ENCODE data around the gene RNF222.

Gene RNF222

DNA sequence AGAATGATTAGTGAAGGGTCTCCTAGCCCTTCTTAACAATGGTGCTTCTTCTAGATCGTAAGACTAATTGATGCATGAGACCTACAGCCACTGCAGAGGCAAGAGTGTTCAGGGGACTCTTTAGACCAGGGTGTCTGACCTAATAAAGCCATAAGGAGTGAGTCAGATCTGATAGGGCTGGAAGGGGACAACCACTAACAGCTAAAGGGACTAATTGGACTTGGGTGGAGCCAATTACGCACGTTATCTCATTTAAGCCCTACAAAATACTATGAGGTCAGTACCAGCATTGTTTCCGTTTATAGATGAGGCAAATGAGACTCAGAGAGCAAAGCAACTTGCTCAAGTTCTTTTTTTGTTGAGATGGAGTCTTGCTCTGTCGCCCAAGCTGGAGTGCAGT lies 14.5 kb upstream of the RNF222 start:
- Histone ChIP-seq H3K27me3 (ENCODE audit: insufficient read depth, insufficient read length) (no peaks in the 10 kb centered on the region), H3K9ac (ENCODE audit: insufficient read length, low read depth) (no peak overlapping the region), H3K4me3 (ENCODE audit: insufficient read length, low read depth) (no peak overlapping the region), H3K9me3 (ENCODE audit: insufficient read depth, low read length) (no peaks in the 10 kb centered on the region), H3K36me3 (ENCODE audit: insufficient read depth, insufficient read length, low read length) (no peaks in the 10 kb centered on the region), H3K4me1 (ENCODE audit: insufficient read depth, insufficient read length) (peaks cover 4% of the 10 kb centered on the region)
- TF ChIP-seq SUZ12 (IDR thresholded peaks at IDR 0.05; ENCODE audit: extremely low read depth, insufficient read depth, insufficient read length) (no peak), ZNF274 (IDR thresholded peaks at IDR 0.05; ENCODE audit: low read depth, low read length) (no peak), YY1 (IDR thresholded peaks at IDR 0.05; ENCODE audit: insufficient read depth, insufficient read length) (no peak)
- DNase-seq (ENCODE audit: low read depth, low spot score), result no peak

DNA sequence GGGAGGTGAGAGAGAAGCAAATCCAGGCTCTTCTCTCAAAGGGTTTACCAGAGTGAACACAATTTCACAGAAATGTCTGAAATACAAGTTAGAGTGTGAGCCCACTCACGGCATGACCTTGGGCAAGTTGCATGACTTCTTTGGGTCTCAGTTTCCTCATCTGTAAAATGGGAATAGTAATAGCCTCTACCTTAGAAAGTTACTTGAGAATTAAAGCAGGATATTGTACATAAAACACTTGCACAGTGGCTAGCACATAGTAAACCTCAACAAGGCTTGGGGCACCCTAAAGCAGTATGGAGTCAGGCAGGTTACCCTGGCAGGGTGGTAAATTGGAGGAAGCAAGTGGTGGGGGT lies 13.2 kb upstream of the RNF222 start:
- Histone ChIP-seq H3K9ac (ENCODE audit: insufficient read length, low read depth) (no peak overlapping the region), H3K4me3 (ENCODE audit: insufficient read length, low read depth) (no peak overlapping the region), H3K4me1 (ENCODE audit: insufficient read depth, insufficient read length) (peaks cover 4% of the 10 kb centered on the region), H3K9me3 (ENCODE audit: insufficient read depth, low read length) (no peaks in the 10 kb centered on the region), H3K36me3 (ENCODE audit: insufficient read depth, insufficient read length, low read length) (no peaks in the 10 kb centered on the region), H3K27me3 (ENCODE audit: insufficient read depth, insufficient read length) (no peaks in the 10 kb centered on the region)
- TF ChIP-seq YY1 (IDR thresholded peaks at IDR 0.05; ENCODE audit: insufficient read depth, insufficient read length) (no peak), ZNF274 (IDR thresholded peaks at IDR 0.05; ENCODE audit: low read depth, low read length) (no peak), SUZ12 (IDR thresholded peaks at IDR 0.05; ENCODE audit: extremely low read depth, insufficient read depth, insufficient read length) (no peak)
- DNase-seq (ENCODE audit: low read depth, low spot score), result no peak

DNA sequence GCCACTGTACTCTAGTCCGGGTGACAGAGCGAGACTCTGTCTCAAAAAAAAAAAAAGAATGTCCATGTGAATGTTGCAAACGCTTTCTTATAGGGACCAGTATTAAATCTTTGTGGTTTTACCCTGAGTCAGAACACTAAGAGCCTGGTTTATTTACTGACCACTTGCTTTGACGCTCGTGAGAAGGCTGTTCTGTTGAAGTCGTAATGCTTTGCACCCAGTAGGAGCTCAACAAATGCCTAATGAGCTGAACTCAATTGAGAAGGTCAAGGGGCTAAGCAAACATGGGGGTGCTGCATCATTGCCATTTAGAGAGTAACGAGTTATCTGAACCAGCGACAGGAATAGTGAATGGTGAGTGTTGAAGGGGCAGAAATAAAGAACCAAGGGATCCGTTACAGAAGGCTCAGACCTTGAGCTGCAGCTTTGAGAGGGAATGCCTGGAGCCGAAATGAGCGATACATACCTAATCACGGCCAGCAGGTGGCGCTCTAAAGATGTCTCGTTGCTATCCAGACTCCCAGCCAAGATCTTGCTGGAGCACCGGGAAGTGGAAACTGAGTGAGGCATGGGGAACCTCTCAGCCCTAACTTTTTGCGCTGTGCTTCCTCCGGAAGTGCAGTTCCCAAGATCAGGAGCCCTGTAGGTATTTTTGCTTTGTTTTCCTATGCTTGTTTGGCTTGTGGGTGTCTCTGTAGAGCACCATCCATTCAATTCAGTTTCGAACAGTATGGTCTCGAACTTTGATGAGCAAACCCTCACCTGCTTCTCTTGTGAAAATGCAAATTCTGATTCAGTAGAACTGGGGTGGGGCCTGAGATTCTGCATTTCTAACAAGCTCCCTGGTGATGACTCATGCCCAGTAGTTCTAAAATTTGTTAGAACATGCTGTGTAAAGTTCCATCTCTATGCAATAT lies 12.6 kb upstream of the RNF222 start:
- no peak for TF ChIP-seq SUZ12 (IDR thresholded peaks at IDR 0.05; ENCODE audit: extremely low read depth, insufficient read depth, insufficient read length)
- no peak for TF ChIP-seq YY1 (IDR thresholded peaks at IDR 0.05; ENCODE audit: insufficient read depth, insufficient read length)
- TF ChIP-seq ZNF274 (IDR thresholded peaks at IDR 0.05; ENCODE audit: low read depth, low read length), result no peak
- DNase-seq (ENCODE audit: low read depth, low spot score), result peak; percentile 72
- no peaks in the 10 kb centered on the region for H3K36me3 ChIP-seq (ENCODE audit: insufficient read depth, insufficient read length, low read length)
- H3K9me3 ChIP-seq (ENCODE audit: insufficient read depth, low read length), result no peaks in the 10 kb centered on the region
- no peak overlapping the region for H3K4me3 ChIP-seq (ENCODE audit: insufficient read length, low read depth)
- peaks cover 9% of the 10 kb centered on the region for H3K4me1 ChIP-seq (ENCODE audit: insufficient read depth, insufficient read length)
- H3K9ac ChIP-seq (ENCODE audit: insufficient read length, low read depth), result no peak overlapping the region
- H3K27me3 ChIP-seq (ENCODE audit: insufficient read depth, insufficient read length), result no peaks in the 10 kb centered on the region

DNA sequence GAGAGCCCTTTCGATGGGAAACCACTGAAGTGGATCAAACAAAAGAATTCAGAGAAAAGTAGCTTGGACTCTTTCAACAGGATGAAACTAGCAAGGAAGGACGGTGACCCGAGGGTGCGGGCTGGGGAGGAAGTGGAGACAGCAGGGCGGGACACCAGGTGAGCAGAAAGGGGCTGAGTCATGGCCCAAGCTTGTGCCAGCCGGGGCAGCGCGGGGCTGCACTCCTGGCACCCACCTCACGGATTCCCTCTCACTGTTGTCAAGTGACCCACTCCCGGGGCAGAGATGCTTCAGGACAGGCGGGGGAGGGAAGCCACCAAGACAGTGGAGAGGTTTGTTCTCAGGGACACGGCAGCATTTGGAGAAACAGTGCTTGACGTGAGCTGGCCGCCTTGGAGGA lies 10.7 kb upstream of the RNF222 start:
- H3K9me3 ChIP-seq (ENCODE audit: insufficient read depth, low read length), result no peaks in the 10 kb centered on the region
- H3K27me3 ChIP-seq (ENCODE audit: insufficient read depth, insufficient read length), result no peaks in the 10 kb centered on the region
- H3K9ac ChIP-seq (ENCODE audit: insufficient read length, low read depth), result no peak overlapping the region
- no peak overlapping the region for H3K4me3 ChIP-seq (ENCODE audit: insufficient read length, low read depth)
- H3K36me3 ChIP-seq (ENCODE audit: insufficient read depth, insufficient read length, low read length), result no peaks in the 10 kb centered on the region
- TF ChIP-seq SUZ12 (IDR thresholded peaks at IDR 0.05; ENCODE audit: extremely low read depth, insufficient read depth, insufficient read length), result no peak
- TF ChIP-seq ZNF274 (IDR thresholded peaks at IDR 0.05; ENCODE audit: low read depth, low read length), result no peak
- no peak for TF ChIP-seq YY1 (IDR thresholded peaks at IDR 0.05; ENCODE audit: insufficient read depth, insufficient read length)
- no peak for DNase-seq (ENCODE audit: low read depth, low spot score)
- peaks cover 9% of the 10 kb centered on the region for H3K4me1 ChIP-seq (ENCODE audit: insufficient read depth, insufficient read length)

- DNase-seq (ENCODE audit: low read depth, low spot score), result no peak
- no peaks in the 10 kb centered on the region for H3K27me3 ChIP-seq (ENCODE audit: insufficient read depth, insufficient read length)
- H3K9ac ChIP-seq (ENCODE audit: insufficient read length, low read depth), result no peak overlapping the region
- H3K9me3 ChIP-seq (ENCODE audit: insufficient read depth, low read length), result no peaks in the 10 kb centered on the region
- H3K4me3 ChIP-seq (ENCODE audit: insufficient read length, low read depth), result no peak overlapping the region
- H3K4me1 ChIP-seq (ENCODE audit: insufficient read depth, insufficient read length), result peaks cover 9% of the 10 kb centered on the region
- no peaks in the 10 kb centered on the region for H3K36me3 ChIP-seq (ENCODE audit: insufficient read depth, insufficient read length, low read length)
- TF ChIP-seq ZNF274 (IDR thresholded peaks at IDR 0.05; ENCODE audit: low read depth, low read length) (no peak), SUZ12 (IDR thresholded peaks at IDR 0.05; ENCODE audit: extremely low read depth, insufficient read depth, insufficient read length) (no peak), YY1 (IDR thresholded peaks at IDR 0.05; ENCODE audit: insufficient read depth, insufficient read length) (no peak)
Observed at GRCh38 chr17:8406174-8406573, 8.5 kb upstream of the RNF222 start.

DNA sequence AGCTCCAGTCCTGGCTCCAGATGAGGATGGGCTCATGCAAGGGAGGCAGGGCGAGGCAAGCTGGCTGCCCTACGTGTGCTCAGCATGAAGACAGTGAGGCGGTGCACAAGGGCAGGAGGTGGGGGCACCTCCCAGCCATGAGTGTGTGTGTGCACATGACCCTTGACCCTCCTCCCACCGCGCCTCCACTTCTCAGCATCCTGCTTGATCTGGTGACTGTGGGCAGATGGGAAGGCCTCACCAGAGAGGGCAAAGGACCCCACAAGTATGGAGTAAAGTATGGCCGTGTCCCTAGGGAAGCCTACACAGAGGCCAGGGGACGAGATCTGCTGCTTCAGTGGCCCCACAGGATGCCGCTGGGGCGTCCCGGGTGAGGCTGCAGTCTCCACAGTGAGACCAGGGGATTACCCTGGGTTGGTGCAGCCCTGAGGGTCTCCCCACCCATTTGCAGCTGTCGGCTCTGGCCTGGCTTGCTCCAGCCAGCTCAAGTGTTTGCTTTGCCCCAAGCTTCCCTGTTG lies 7.9 kb upstream of the RNF222 start:
- H3K9ac ChIP-seq (ENCODE audit: insufficient read length, low read depth), result no peak overlapping the region
- no peaks in the 10 kb centered on the region for H3K9me3 ChIP-seq (ENCODE audit: insufficient read depth, low read length)
- DNase-seq (ENCODE audit: low read depth, low spot score), result no peak
- TF ChIP-seq YY1 (IDR thresholded peaks at IDR 0.05; ENCODE audit: insufficient read depth, insufficient read length), result no peak
- no peak for TF ChIP-seq ZNF274 (IDR thresholded peaks at IDR 0.05; ENCODE audit: low read depth, low read length)
- TF ChIP-seq SUZ12 (IDR thresholded peaks at IDR 0.05; ENCODE audit: extremely low read depth, insufficient read depth, insufficient read length), result no peak
- no peaks in the 10 kb centered on the region for H3K36me3 ChIP-seq (ENCODE audit: insufficient read depth, insufficient read length, low read length)
- H3K27me3 ChIP-seq (ENCODE audit: insufficient read depth, insufficient read length), result no peaks in the 10 kb centered on the region
- H3K4me1 ChIP-seq (ENCODE audit: insufficient read depth, insufficient read length), result peaks cover 9% of the 10 kb centered on the region
- no peak overlapping the region for H3K4me3 ChIP-seq (ENCODE audit: insufficient read length, low read depth)

GRCh38 chr17:8402921-8403536 lies 5.4 kb upstream of the RNF222 start:
- TF ChIP-seq SUZ12 (IDR thresholded peaks at IDR 0.05; ENCODE audit: extremely low read depth, insufficient read depth, insufficient read length), result no peak
- no peak for TF ChIP-seq ZNF274 (IDR thresholded peaks at IDR 0.05; ENCODE audit: low read depth, low read length)
- no peak for TF ChIP-seq YY1 (IDR thresholded peaks at IDR 0.05; ENCODE audit: insufficient read depth, insufficient read length)

More at GRCh38 chr17:8402921-8403536, 5.4 kb upstream of the RNF222 start:
- DNase-seq (ENCODE audit: low read depth, low spot score), result no peak
- Histone ChIP-seq H3K9me3 (ENCODE audit: insufficient read depth, low read length) (no peaks in the 10 kb centered on the region), H3K4me1 (ENCODE audit: insufficient read depth, insufficient read length) (peaks cover 5% of the 10 kb centered on the region), H3K9ac (ENCODE audit: insufficient read length, low read depth) (no peak overlapping the region), H3K4me3 (ENCODE audit: insufficient read length, low read depth) (no peak overlapping the region), H3K36me3 (ENCODE audit: insufficient read depth, insufficient read length, low read length) (no peaks in the 10 kb centered on the region), H3K27me3 (ENCODE audit: insufficient read depth, insufficient read length) (no peaks in the 10 kb centered on the region)

All from NT2/D1 (cell line).